Inferior parietal cortex (tissue), 1 donor: ENCODE data around the gene PANX1.

Experiments
- DNase-seq: peaks from one replicate; pipeline ENCODE4 v3.0.0-alpha.2; 2016; ENCODE audit errors: extremely low spot score

PANX1 gene

DNA sequence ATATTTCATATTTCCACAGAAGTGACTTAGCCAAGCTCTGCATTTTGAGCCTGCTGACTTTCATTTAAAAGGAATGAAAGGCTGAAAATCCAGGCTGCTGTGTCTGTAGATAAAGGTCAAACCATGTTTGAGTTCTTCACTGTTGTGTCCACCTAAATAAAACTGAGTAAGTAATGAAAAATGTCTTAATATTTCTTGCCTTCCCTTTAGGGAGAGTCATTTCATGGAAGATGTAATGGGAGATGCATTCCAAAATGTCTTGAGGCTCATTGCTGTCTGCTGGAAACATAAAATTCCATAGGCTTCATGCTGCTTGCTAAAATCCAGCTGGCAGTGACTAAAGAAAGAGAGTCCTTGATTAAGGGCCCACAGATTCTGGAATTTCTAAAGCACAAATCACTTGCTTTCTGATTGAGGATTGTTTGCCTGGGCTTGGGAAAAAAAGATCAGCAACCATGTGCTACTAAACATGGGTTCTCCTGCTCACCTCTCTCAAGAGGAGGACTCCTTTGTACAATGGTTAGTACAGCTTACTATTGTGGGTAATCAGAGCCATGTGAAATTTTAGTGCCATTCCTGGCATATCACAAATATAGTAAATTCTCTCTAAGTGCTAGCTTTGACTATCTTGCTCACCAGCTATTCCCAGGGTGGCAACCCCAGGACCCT, 56.9 kb downstream of the PANX1 start:
- DNase-seq: no peak

DNA sequence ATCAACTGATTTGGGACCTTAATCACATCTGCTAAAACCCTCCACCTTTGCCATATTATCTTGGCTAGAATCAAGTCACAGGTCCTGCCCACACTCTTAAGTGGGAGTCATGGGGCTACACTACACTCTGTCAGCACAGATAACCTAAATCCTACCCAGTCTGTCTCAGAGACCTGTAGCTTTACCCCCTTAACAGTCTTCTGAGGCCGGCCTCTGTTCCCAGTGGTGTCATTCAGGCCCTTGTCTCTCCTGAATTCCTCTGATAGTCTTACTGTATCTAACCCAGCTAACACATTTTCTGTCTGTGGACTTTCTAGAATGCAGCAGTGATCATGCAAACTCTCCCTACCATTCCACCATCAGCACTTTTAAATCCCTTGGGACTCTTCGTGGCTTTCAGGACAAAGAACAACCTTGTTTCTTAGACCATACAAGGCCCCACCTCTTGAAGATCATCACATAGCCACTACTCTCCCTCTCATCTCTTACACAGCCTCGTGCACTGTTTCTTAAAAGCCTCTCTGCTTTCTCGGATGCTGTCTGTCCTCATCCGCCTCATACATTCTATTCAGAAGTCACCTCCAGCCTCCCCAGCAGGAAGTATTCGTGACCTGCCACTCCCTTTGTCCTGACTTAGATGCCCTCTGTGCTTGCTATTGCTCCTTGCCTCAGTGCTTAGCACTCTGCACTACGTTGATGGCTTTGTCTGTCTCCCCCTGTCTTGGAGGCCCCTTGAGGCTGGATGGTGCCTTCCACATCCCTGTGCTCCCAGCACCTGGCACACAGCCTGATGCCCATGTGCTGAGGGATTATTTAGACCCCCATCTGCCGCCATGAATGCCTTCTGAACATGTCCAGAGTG, 57.9 kb downstream of the PANX1 start:
- no peak for DNase-seq

DNA sequence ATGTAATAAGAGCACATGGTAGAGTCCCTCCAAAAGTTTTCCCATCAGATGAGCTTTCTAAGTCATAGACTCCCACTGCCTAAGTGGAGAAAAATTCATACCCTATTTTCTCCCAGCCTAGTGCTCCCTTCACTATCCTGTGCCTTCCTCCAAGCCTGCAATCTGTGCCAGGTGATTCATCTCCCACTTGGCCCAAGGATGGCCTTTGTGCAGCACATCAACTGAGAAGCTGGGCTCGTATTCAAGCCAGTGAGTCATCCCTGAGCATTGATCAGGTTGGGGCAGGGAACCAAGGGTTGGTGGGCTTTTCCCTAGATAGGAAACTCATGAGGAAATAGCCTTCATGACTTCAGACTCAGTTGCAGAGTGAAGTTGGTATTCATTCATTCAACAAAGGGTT, 64.6 kb downstream of the PANX1 start:
- no peak for DNase-seq

DNA sequence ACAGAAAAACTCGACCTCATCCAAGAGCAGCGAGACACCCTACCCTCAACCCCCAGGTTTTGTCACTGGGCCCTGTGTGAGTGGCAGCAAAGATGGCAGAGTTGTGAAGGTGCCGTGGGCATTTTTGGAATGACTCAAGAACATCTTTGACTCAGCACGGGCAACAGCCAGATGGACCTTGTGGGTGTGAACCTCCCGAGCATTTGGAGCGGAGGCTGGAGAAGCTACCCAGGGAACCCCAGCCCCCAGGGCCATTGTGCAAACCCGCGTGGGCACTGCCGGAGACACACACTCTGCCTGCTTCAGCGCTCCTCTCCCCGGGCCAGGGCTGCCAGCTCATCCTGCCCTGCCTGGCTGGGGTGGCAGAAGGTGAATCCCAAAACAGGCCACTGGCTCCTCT, 66.1 kb downstream of the PANX1 start:
- DNase-seq: peak; percentile 47

DNA sequence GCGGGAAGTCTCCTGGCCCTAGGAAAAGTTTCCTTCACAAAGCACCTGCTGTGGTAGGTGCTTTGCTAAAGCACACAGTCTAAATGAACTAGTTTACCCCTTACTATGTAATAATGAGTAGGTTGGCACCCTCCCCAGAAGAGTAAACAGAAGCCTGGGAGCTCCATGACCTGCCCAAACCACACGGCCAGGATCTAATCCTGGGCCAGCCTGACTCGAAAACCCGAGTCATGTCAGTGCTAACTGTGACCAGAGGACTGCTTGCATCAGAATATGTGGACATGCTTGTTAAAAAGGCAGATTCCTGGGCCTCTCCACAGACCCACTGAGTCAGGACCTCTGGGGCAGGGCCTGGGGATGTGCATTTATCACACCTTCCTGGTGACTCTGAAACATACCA, 67.7 kb downstream of the PANX1 start:
- no peak for DNase-seq

DNA sequence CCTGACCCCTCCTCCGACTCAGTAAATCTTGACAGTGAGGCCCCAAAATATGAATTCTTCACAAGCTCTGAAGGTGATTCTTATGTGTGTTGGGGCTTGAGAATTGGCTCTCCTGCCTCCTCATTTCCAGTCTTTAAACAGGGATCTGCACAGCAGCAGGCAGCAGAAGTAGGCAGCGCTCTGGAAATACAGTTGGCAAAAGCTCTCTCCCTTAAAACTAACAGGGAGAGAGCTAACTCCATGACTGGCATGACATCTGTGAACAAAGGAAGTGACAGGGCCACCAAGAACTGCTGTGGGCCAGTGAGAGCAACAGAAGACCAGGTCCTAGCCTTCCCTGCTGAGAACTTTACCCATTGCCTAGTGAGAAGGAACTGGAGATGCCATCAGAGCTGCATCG, 70.1 kb downstream of the PANX1 start:
- no peak for DNase-seq

DNA sequence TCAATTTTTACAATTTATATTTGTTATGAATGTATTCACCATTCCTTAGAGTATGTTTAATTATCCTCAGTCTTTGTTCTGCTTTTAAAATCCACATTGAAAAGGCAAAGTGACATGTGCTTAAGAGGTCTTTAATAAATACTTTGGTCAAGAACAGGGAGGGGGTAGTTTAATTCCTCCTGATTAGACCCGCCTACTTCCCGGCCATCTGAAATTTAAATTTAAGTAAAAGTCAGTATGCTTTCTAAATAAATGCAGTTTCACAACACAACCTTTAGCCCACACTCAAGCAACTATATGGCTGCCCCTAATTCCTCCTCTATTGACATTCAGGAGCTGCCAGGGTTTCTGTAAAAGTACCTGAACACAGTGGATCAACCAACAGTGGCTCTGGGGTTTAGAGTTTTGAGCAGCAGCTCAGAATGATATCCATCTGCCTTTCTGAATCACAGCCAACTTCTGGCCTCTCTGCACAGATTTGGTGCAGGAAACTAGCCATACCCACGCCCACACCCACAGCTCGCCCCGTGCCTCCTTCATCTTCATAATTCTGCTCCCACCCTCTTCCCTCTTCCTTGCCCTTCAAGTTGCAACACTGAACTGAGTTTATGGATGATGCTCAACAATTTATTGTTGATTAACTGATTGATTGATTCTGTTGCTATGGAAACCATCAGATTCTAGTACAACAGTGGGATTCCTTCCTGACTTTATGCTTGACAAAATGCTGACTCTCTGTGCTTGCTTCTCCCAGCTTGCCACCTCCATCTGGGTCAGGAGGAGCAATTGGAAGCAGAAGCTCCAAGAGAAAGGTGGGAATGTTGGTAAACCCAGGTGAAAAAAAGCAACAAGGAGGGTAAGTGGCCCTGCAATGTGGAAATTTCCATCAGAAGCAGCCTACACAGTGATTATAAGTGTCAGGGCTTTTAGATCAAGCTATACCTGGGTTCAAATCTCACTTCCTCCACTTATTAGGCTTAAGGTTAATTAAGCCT, 70.8 kb downstream of the PANX1 start:
- peak; percentile 26 for DNase-seq

DNA sequence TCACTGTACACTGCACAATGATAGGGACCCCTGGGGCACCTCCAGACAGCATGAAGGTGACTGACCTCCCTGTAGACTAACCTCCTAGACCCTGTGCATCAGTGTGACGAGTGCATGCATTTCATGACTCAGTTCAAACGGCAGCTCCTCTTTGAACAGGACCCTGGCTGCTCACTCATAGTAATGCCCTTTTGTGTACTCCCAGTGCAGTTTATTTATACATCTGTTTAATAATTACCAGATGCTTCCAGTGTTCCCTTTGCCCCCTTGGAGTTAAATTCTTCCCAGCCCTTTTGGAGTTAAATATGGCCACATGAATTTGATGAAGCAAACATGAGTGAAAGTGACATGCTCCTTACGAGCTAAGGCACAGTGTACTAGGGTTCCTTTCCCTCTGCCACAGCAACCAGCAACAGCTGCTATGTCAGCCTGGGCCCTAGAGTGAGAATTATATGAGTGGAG, 72.4 kb downstream of the PANX1 start:
- no peak for DNase-seq

DNA sequence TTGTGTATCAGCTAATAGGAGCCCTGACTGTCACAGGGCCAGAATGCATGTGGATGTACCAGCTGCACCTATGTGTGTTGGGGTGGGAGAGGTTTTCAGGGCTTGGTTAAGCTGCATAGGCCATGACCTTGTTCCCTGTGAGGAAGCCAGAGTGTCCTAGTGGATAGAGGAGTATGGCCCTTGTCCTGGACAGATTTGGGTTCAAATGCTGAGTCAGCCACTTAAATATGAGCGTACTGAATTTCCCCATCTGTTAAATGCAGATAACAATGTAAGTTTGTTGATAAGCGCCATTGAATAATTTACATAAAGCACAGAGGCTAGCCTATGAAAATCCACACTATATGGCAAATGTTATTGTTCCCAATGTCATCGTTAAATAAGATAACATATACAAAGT, 74.4 kb downstream of the PANX1 start:
- no peak for DNase-seq

DNA sequence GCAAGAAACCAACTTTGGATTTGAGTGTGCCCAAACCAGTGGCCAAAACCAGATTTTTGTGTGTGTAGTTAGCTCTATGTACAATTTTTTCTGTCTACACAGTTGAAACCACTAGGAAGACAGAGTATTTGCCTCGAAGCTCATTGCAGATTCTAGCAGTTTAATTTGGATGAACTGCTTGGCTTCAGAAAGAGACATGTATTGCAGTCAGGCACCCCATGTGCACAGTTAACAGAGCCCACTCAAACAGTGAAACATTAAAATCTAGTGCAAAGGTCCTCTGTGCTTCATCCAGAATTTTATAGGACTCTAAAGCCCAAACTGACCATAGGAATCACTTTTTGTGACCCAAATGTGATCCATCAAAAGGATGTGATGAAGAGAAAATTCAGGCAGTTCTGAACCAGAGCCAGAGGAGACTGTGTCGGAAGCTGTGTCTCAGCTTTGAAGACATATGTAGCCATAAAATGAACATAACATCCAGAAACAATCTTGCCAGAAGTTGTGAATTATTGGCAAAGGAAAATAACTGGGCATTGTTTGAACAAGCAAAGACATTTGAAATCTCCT, 82.7 kb downstream of the PANX1 start:
- DNase-seq: peak; percentile 36

DNA sequence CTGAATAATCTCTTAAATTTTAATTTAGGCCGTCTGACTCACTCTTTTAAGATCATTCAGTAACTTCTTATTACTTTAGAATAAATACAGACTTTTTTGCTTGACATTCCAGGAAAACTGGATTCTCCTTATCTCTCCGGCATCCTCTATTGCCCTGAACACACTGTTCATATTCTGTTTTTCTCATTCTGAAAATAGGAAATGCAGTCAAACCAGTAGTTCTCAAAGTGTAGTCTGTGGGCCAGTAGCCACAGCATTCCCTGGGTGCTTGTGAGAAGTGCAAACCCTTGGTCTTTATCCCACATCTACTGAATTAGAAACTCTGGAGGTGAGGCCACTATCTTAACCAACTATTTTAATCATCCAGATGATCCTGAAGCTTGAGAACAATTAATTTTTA, 84.3 kb downstream of the PANX1 start:
- no peak for DNase-seq

DNA sequence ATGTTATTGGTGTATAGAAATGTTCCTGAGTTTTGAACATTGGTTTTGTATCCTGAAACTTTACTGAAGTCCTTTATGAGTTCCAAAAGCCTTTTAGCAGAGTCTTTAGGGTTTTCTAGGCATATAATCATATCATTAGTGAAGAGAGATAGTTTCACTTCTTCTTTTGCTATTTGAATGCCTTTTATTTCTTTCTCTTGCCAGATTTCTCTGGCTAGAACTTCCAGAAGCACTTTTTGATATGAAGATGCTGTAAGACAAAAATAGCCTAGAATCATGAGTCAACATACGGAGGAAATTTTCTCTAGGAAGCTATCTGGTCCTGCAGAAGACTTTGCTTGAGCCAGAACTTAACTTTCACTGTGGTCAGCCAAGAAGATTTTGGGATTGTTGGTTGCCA, 89.1 kb downstream of the PANX1 start:
- peak; percentile 28 for DNase-seq

DNA sequence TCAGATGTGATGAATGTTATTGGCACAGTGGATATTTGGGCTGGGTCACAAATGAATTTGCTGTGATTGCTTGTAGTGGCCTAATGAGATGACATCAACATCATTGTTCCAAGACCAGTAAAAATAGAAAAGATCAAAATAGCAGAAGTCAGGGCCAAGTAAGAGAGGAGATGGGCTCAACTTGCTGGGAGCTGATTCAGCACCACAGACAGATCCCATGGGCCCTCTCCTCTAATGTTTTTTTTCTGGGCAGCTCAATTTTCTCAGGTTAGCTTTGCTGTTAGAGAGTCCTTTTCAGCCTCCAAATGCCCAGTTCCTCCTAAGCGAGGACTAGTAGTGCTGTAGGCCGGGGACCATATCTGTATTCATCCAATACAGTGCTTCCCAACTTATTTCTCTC, 89.7 kb downstream of the PANX1 start:
- DNase-seq: no peak

DNA sequence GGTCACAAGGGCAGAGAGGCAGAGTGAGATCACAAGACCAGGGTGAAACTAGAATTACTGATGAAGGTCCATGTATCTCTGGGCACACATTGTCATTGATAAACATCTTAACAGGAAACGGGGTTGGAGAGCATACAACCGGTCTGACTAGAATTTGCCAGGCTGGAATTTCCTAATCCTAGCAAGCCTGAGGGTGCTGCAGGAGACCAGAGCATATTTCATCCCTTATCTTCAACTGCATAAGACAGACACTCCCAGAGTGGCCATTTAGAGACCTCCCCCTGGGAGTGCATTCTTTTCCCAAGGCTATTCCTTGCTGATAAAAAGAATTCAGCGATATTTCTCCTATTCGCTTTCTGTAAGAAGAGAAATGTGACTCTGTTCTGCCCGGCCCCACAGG, 91.1 kb downstream of the PANX1 start:
- no peak for DNase-seq

DNA sequence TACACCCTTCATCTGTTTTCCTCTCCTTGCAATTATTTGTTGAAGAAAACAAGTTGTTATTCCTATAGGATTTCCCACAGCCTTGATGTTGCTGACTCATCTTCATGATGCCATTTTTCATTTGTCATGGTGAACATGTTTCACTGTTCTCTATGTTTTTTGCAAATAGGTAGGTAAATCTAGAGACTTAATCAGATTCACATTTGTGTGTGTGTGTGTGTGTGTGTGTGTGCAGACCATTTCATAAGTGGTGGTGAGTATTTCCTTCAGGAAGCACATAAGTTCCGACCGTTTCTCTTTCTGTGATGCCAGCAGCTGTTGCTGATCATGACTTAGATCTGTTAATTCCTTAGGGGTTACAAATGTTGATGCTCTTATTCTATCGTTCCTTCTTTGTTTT, 95.4 kb downstream of the PANX1 start:
- no peak for DNase-seq
